OCI-LY1 (cell line): ENCODE results near the gene DEPDC5.

Experiments
- H2AFZ ChIP-seq: fragments of 200-600 bp; sonication (generic), shearing (Covaris generic); 2 replicates; pipeline ENCODE4 v1.6.0; 2014; ENCODE audit warnings: antibody characterized with exemption, mild to moderate bottlenecking, low read length
- H3F3A ChIP-seq: fragments of 200-600 bp; sonication (generic), shearing (Covaris generic); 2 replicates; pipeline ENCODE4 v1.6.0; 2014; ENCODE audit warnings: mild to moderate bottlenecking, antibody characterized with exemption, low read length, moderate library complexity; ENCODE audit not compliant: insufficient read depth
- H3K27ac ChIP-seq: fragments of 200-600 bp; sonication (generic); 2 replicates; pipeline ENCODE4 v1.5.1; 2014; ENCODE audit warnings: low read length, mixed run types, mild to moderate bottlenecking, low read depth; ENCODE audit not compliant: poor library complexity, severe bottlenecking
- H3K27me3 ChIP-seq: fragments of 200-600 bp; sonication (generic); 2 replicates; pipeline ENCODE4 v1.6.0; 2014; ENCODE audit warnings: antibody characterized with exemption, mild to moderate bottlenecking, low read length, moderate library complexity; ENCODE audit not compliant: insufficient read depth
- H3K36me3 ChIP-seq: fragments of 200-600 bp; sonication (generic); 2 replicates; pipeline ENCODE4 v1.6.1; 2014; ENCODE audit warnings: mild to moderate bottlenecking, antibody characterized with exemption, low read length, moderate library complexity, mixed read lengths; ENCODE audit not compliant: insufficient read depth
- H3K4me1 ChIP-seq: fragments of 200-600 bp; sonication (generic); 2 replicates; pipeline ENCODE4 v1.5.1; 2014; ENCODE audit warnings: mild to moderate bottlenecking, low read length, moderate library complexity; ENCODE audit not compliant: insufficient read depth, severe bottlenecking
- H3K4me2 ChIP-seq: fragments of 200-600 bp; sonication (generic), shearing (Covaris generic); 2 replicates; pipeline ENCODE4 v1.6.1; 2014; ENCODE audit warnings: low read length
- H3K4me3 ChIP-seq: fragments of 200-600 bp; sonication (generic); 2 replicates; pipeline ENCODE4 v1.5.1; 2014; ENCODE audit warnings: low read length, low read depth, mild to moderate bottlenecking, mixed read lengths; ENCODE audit not compliant: poor library complexity, severe bottlenecking
- H3K79me2 ChIP-seq: fragments of 200-600 bp; shearing (Covaris generic); 2 replicates; pipeline ENCODE4 v1.6.1; 2016; ENCODE audit warnings: mixed run types, low read length, mixed read lengths; ENCODE audit not compliant: insufficient read depth
- H3K9ac ChIP-seq: fragments of 200-600 bp; sonication (generic), shearing (Covaris generic); 2 replicates; pipeline ENCODE4 v1.6.1; 2014; ENCODE audit warnings: mild to moderate bottlenecking, low read length, mixed read lengths
- H3K9me2 ChIP-seq: fragments of 200-600 bp; sonication (generic), shearing (Covaris generic); 2 replicates; pipeline ENCODE4 v1.6.1; 2014; ENCODE audit warnings: low read depth, mild to moderate bottlenecking, low read length, mixed read lengths
- H3K9me3 ChIP-seq: fragments of 200-600 bp; shearing (Covaris generic); 2 replicates; pipeline ENCODE4 v1.6.1; 2014; ENCODE audit warnings: low read length, mixed read lengths
- H4K20me1 ChIP-seq: fragments of 200-600 bp; sonication (generic), shearing (Covaris generic); 2 replicates; pipeline ENCODE4 v1.6.0; 2016; ENCODE audit warnings: mild to moderate bottlenecking, low read length; ENCODE audit not compliant: insufficient read depth
- EZH2 ChIP-seq: fragments of 200-600 bp; sonication (generic), shearing (Covaris generic); IDR thresholded peaks from 2 replicates; pipeline ENCODE4 v1.8.0; 2017; ENCODE audit warnings: borderline replicate concordance, mixed run types, mild to moderate bottlenecking, antibody characterized with exemption, low read length, moderate library complexity, mixed read lengths
- TF ChIP-seq, protein P1 (sequence below): fragments of 200-600 bp; sonication (generic), shearing (Covaris generic); IDR thresholded peaks from 2 replicates; pipeline ENCODE4 v1.5.1; 2017; ENCODE audit warnings: mild to moderate bottlenecking, antibody characterized with exemption, low read length, moderate library complexity, mixed read lengths

The DEPDC5 gene

DNA sequence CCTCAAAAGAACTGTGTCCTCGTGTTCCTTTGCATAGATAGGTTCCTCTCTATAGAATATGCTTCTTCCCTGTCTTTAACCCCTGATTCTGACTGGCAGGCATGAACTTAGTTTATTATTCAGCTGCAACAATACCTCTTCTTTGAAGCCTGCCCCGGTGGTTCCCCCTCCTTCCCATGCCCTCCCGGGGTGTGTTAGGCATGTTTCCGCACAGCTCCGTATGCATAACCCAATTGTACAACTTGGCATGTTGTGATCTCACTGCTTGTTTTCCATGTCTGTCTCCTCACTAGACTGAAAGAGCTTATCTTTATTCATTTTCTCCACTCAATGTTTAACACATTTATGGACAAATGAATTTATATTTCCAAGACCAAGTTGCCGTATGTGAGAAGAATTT is 72.6 kb downstream of the DEPDC5 start:
- Histone ChIP-seq H3K27ac (no peak overlapping the region), H2AFZ (no peak overlapping the region), H3K4me3 (no peak overlapping the region), H3K9me3 (no peaks in the 10 kb centered on the region), H3K9me2 (no peaks in the 10 kb centered on the region), H3K4me2 (no peak overlapping the region), H3K27me3 (no peaks in the 10 kb centered on the region), H3F3A (no peaks in the 10 kb centered on the region), H4K20me1 (no peaks in the 10 kb centered on the region), H3K36me3 (peaks cover 86% of the 10 kb centered on the region), H3K9ac (no peak overlapping the region), H3K4me1 (no peaks in the 10 kb centered on the region), H3K79me2 (no peaks in the 10 kb centered on the region)
- TF ChIP-seq EZH2 = no peak
- TF ChIP-seq, protein P1, sequence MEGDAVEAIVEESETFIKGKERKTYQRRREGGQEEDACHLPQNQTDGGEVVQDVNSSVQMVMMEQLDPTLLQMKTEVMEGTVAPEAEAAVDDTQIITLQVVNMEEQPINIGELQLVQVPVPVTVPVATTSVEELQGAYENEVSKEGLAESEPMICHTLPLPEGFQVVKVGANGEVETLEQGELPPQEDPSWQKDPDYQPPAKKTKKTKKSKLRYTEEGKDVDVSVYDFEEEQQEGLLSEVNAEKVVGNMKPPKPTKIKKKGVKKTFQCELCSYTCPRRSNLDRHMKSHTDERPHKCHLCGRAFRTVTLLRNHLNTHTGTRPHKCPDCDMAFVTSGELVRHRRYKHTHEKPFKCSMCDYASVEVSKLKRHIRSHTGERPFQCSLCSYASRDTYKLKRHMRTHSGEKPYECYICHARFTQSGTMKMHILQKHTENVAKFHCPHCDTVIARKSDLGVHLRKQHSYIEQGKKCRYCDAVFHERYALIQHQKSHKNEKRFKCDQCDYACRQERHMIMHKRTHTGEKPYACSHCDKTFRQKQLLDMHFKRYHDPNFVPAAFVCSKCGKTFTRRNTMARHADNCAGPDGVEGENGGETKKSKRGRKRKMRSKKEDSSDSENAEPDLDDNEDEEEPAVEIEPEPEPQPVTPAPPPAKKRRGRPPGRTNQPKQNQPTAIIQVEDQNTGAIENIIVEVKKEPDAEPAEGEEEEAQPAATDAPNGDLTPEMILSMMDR = no peak

DNA sequence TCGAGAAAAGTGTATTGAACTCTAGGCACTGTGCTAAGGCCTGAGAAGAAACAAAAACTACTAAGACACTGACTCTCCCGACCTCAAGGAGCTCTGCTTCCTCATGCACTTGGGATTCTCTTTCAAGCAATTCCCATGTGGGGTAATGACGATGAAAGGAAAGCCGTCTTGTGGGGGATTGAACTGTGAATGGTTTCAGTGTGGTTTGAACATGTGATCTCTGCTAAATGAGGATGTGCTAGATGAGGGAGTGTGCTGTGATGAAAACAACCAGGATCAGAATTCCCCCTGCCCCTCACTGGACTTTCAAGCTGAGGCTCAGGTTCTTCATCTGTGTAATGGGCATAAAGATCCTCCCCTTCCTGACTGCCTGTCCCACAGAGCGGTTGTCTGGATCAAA is 74.9 kb downstream of the DEPDC5 start:
- Histone ChIP-seq H3K9me2 (no peaks in the 10 kb centered on the region), H3K36me3 (peaks cover 80% of the 10 kb centered on the region), H3K4me2 (no peak overlapping the region), H3K9me3 (no peaks in the 10 kb centered on the region), H2AFZ (no peak overlapping the region), H3K27ac (no peak overlapping the region), H3K9ac (no peak overlapping the region), H3K4me1 (no peaks in the 10 kb centered on the region), H3K27me3 (no peaks in the 10 kb centered on the region), H3K79me2 (no peaks in the 10 kb centered on the region), H3F3A (no peaks in the 10 kb centered on the region), H3K4me3 (no peak overlapping the region), H4K20me1 (no peaks in the 10 kb centered on the region)
- TF ChIP-seq, protein P1 = no peak
- no peak for TF ChIP-seq EZH2

DNA sequence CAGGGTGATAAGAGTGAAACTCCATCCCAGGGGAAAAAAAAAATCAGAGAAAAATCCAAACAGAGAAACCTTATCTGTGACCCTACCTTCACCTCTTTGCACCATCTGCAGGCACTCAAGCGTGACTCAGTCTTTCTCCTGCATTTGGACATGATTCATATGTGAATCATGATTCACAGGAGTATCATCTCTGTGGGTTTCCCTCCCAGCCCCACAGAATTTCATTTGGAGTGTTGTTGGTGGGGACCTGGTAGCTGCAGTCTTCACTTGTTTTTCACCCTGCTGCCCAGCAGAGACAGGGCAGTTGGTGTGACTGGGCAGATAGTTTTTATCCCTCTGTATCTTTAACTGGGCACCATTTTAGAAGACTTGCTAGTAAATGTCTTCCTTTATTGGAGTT is 75.7 kb downstream of the DEPDC5 start:
- TF ChIP-seq, protein P1 = no peak
- TF ChIP-seq EZH2 = no peak
- Histone ChIP-seq H3K27me3 (no peaks in the 10 kb centered on the region), H3F3A (no peaks in the 10 kb centered on the region), H3K9ac (no peak overlapping the region), H2AFZ (no peak overlapping the region), H3K9me2 (no peaks in the 10 kb centered on the region), H3K27ac (no peak overlapping the region), H3K79me2 (no peaks in the 10 kb centered on the region), H3K36me3 (peaks cover 75% of the 10 kb centered on the region), H3K4me2 (no peak overlapping the region), H3K4me1 (no peaks in the 10 kb centered on the region), H3K9me3 (no peaks in the 10 kb centered on the region), H3K4me3 (no peak overlapping the region), H4K20me1 (no peaks in the 10 kb centered on the region)
